Sigmoid colon (tissue), 7 donors: ENCODE measurements around the gene CACNA1E. TPM values are rescaled to one million over a fixed set of nuclear protein-coding genes. Genes with fewer than 3 reads are reported as not detected.

ENCODE experiments used
- DNase-seq: peaks from one replicate; pipeline ENCODE4 v3.0.0-alpha.2; 2019
- H3K27ac ChIP-seq, 4 donors: fragments of 200-600 bp; sonication (generic); one replicate each; pipeline ENCODE4 v1.5.1; 2016 to 2019; ENCODE audit warnings: mild to moderate bottlenecking in 1 of 4
- H3K27me3 ChIP-seq, 3 donors: fragments of 200-600 bp; sonication (generic); one replicate each; pipeline ENCODE4 v1.5.1; 2019; ENCODE audit warnings: mild to moderate bottlenecking in 1 of 3
- H3K36me3 ChIP-seq, 4 donors: fragments of 200-600 bp; sonication (generic); one replicate each; pipeline ENCODE4 v1.5.1; 2016 to 2019
- H3K4me1 ChIP-seq, 4 donors: fragments of 200-600 bp; sonication (generic); one replicate each; pipeline ENCODE4 v1.5.1; 2017 to 2019
- H3K4me3 ChIP-seq, 4 donors: fragments of 200-600 bp; sonication (generic); one replicate each; pipeline ENCODE4 v1.5.1; 2017 to 2019; ENCODE audit warnings: mild to moderate bottlenecking in 2 of 4, moderate library complexity in 1 of 4
- H3K9me3 ChIP-seq, 4 donors: fragments of 200-600 bp in 3 of 4; sonication (generic) in 3 of 4; one replicate each; pipeline versions ENCODE4 v1.5.1 to v1.6.1; 2013 to 2019
- CTCF ChIP-seq, 4 experiments: fragments of 450-650 bp in 3 of 4; fragments of 200-600 bp in 1 of 4; IDR thresholded peaks; one replicate each; pipeline ENCODE4 v1.5.1; 2016 to 2019; ENCODE audit warnings: antibody characterized with exemption in 4 of 4, mild to moderate bottlenecking in 3 of 4, moderate library complexity in 2 of 4
- EP300 ChIP-seq, 4 donors: sonication (generic); formaldehyde crosslinking; IDR thresholded peaks; one replicate each; pipeline ENCODE4 v1.6.1; 2017; ENCODE audit warnings: antibody characterized with exemption in 4 of 4
- POLR2A ChIP-seq, 2 donors: fragments of 450-650 bp; IDR thresholded peaks; one replicate each; pipeline ENCODE4 v1.6.1; 2016; ENCODE audit warnings: antibody characterized with exemption in 2 of 2, mild to moderate bottlenecking in 2 of 2, moderate library complexity in 2 of 2
- POLR2AphosphoS5 ChIP-seq, 4 donors: sonication (generic); formaldehyde crosslinking; IDR thresholded peaks; one replicate each; pipeline ENCODE4 v1.6.1; 2017; ENCODE audit warnings: antibody characterized with exemption in 4 of 4
- WGBS, 2 donors: extraction: QIAGEN DNeasy Blood & Tissue Kit; methylation state at CpG; one replicate each; pipeline ENCODE4 v1.1.7; 2013; 5-methylcytosine and 5-hydroxymethylcytosine counted together
- intact Hi-C: fragments of 100-400 bp; cut with DNase I; formaldehyde crosslinking; loops from one replicate; pipeline ENCODE4 v1.15.1; 2023
- polyA plus RNA-seq, 3 donors: library from polyadenylated mRNA; stranded (reverse); fragments of 200-250 nt; gene quantifications; one replicate each; pipeline ENCODE4 v1.2.3, GENCODE V29; 2013
- total RNA-seq, 4 donors: library from RNA; depleted of rRNA; stranded (reverse); fragments of >200 nt; gene quantifications; one replicate each; pipeline ENCODE4 v1.1.0, GENCODE V29; 2016
- donor health status: healthy with polysubstance abuse.
- donor health status: Bipolar disorder and iron deficiency.
- donor health status: healthy.

CACNA1E gene
- total and polyA plus RNA-seq, 7 donors, result 0.16 to 1.1 (median 0.36) TPM; not detected in 2

- intact Hi-C loops, result no loop called here
- TF ChIP-seq EP300 (IDR thresholded peaks at IDR 0.05), result no peak
- TF ChIP-seq CTCF (IDR thresholded peaks at IDR 0.05), result no peak
- no peak for TF ChIP-seq POLR2AphosphoS5 (IDR thresholded peaks at IDR 0.05)
- no peak for TF ChIP-seq POLR2A (IDR thresholded peaks at IDR 0.05)
- Histone ChIP-seq H3K4me3 (no peak overlapping the region), H3K4me1 (peaks cover 0 to 32% (median 19%) of the 10 kb centered on the region in 4 donors), H3K36me3 (no peaks in the 10 kb centered on the region), H3K27ac (no peak overlapping the region), H3K9me3 (no peaks in the 10 kb centered on the region), H3K27me3 (peaks cover 28 to 74% (median 67%) of the 10 kb centered on the region in 3 donors)
- no peak for DNase-seq
- 5 to 11% methylated on average over 42 of the region's 42 CpGs for WGBS, 2 donors
Observed at GRCh38 chr1:181485287-181486097, 2.2 kb downstream of the CACNA1E start.

- H3K27me3 ChIP-seq, result peaks cover 28 to 70% (median 67%) of the 10 kb centered on the region in 3 donors
- H3K9me3 ChIP-seq, result no peaks in the 10 kb centered on the region
- H3K36me3 ChIP-seq, result no peaks in the 10 kb centered on the region
- H3K4me1 ChIP-seq, result peaks cover 0 to 32% (median 19%) of the 10 kb centered on the region in 4 donors
- intact Hi-C loops, result no loop called here
- no peak overlapping the region for H3K4me3 ChIP-seq
- TF ChIP-seq POLR2A (IDR thresholded peaks at IDR 0.05), result no peak
- TF ChIP-seq CTCF (IDR thresholded peaks at IDR 0.05), result no peak
- 13 to 14% methylated on average over 8 of the region's 8 CpGs for WGBS, 2 donors
- no peak overlapping the region for H3K27ac ChIP-seq
- no peak for DNase-seq
Observed at GRCh38 chr1:181486098-181486420, 2.7 kb downstream of the CACNA1E start.

- peaks cover 20 to 54% (median 40%) of the 10 kb centered on the region in 3 donors for H3K27me3 ChIP-seq
- H3K4me1 ChIP-seq, result peaks cover 0 to 11% (median 2%) of the 10 kb centered on the region in 4 donors
- 74% methylated on average over 1 of the region's 1 CpG for WGBS, 2 donors
- no peak for TF ChIP-seq POLR2A (IDR thresholded peaks at IDR 0.05)
- no peak for TF ChIP-seq POLR2AphosphoS5 (IDR thresholded peaks at IDR 0.05)
- no peak overlapping the region for H3K4me3 ChIP-seq
- DNase-seq, result no peak
- no peaks in the 10 kb centered on the region for H3K9me3 ChIP-seq
- no peaks in the 10 kb centered on the region for H3K36me3 ChIP-seq
- intact Hi-C loops, result no loop called here
- no peak overlapping the region for H3K27ac ChIP-seq
Observed at GRCh38 chr1:181488866-181489265, 5.5 kb downstream of the CACNA1E start.

- Histone ChIP-seq H3K4me1 (peaks cover 0 to 9% (median 5%) of the 10 kb centered on the region in 4 donors), H3K9me3 (no peaks in the 10 kb centered on the region), H3K36me3 (no peaks in the 10 kb centered on the region), H3K27me3 (peaks cover 12 to 39% (median 26%) of the 10 kb centered on the region in 3 donors), H3K27ac (no peak overlapping the region), H3K4me3 (no peak overlapping the region)
- TF ChIP-seq CTCF (IDR thresholded peaks at IDR 0.05), result no peak
- TF ChIP-seq POLR2A (IDR thresholded peaks at IDR 0.05), result no peak
- intact Hi-C loops, result no loop called here
- WGBS, 2 donors, result 27 to 68% methylated on average over 2 of the region's 2 CpGs
- no peak for DNase-seq
Observed at GRCh38 chr1:181490276-181490675, 7.0 kb downstream of the CACNA1E start.

GRCh38 chr1:181490740-181491712, 7.7 kb downstream of the CACNA1E start:
- TF ChIP-seq EP300 (IDR thresholded peaks at IDR 0.05), result no peak
- peak; percentile 19 to 59 (median 42) for TF ChIP-seq POLR2AphosphoS5 (IDR thresholded peaks at IDR 0.05)
- 69 to 77% methylated on average over 8 of the region's 8 CpGs for WGBS, 2 donors
- peaks cover 7 to 32% (median 19%) of the 10 kb centered on the region in 3 donors for H3K27me3 ChIP-seq

More at GRCh38 chr1:181490740-181491712, 7.7 kb downstream of the CACNA1E start:
- peak; percentile 67 for DNase-seq
- H3K9me3 ChIP-seq, result no peaks in the 10 kb centered on the region
- peaks cover 0 to 10% (median under 1%) of the 10 kb centered on the region in 4 donors for H3K4me1 ChIP-seq
- intact Hi-C loops, result no loop called here
- no peak overlapping the region for H3K4me3 ChIP-seq
- peak overlapping the region in 1 of 4 donors; percentile 8 for H3K27ac ChIP-seq
- no peaks in the 10 kb centered on the region for H3K36me3 ChIP-seq
